Peyer's patch (tissue), 4 donors: ENCODE results near the gene DDI2. TPM values are rescaled to one million over a fixed set of nuclear protein-coding genes. Genes with fewer than 3 reads are reported as not detected.

Experiments used
- DNase-seq, 3 donors: peaks; one replicate each; pipeline ENCODE4 v3.0.0-alpha.2; 2017 to 2019
- H3K27ac ChIP-seq, 4 donors: fragments of 200-600 bp; sonication (generic); one replicate each; pipeline ENCODE4 v1.5.1; 2016 to 2019
- H3K27me3 ChIP-seq, 2 donors: fragments of 200-600 bp; sonication (generic); one replicate each; pipeline ENCODE4 v1.5.1; 2019
- H3K36me3 ChIP-seq, 3 donors: fragments of 200-600 bp; sonication (generic); one replicate each; pipeline ENCODE4 v1.5.1; 2016 to 2019
- H3K4me1 ChIP-seq, 4 donors: fragments of 200-600 bp; sonication (generic); one replicate each; pipeline ENCODE4 v1.5.1; 2016 to 2019
- H3K4me3 ChIP-seq, 4 donors: fragments of 200-600 bp; sonication (generic); 1 replicate in 3 of 4; 2 replicates in 1 of 4; pipeline ENCODE4 v1.5.1; 2016 to 2019; ENCODE audit warnings: mild to moderate bottlenecking in 1 of 4
- H3K9me3 ChIP-seq, 4 donors: fragments of 200-600 bp; sonication (generic); one replicate each; pipeline ENCODE4 v1.5.1; 2016 to 2019; ENCODE audit warnings: mild to moderate bottlenecking in 1 of 4
- POLR2A ChIP-seq, 2 donors: fragments of 450-650 bp; IDR thresholded peaks; one replicate each; pipeline ENCODE4 v1.5.1; 2017; ENCODE audit warnings: antibody characterized with exemption in 2 of 2, mild to moderate bottlenecking in 2 of 2, moderate library complexity in 2 of 2
- total RNA-seq, 4 donors: library from RNA; depleted of rRNA; stranded (reverse); fragments of >200 nt; gene quantifications; one replicate each; pipeline ENCODE4 v1.1.0, GENCODE V29; 2016
- TF ChIP-seq, protein P1 (sequence below), 6 experiments: fragments of 450-650 bp in 4 of 6; fragments of 200-600 bp in 2 of 6; sonication (generic) in 1 of 6; IDR thresholded peaks; one replicate each; pipeline ENCODE4 v1.5.1; 2017 to 2019; ENCODE audit warnings: antibody characterized with exemption in 6 of 6, mild to moderate bottlenecking in 3 of 6, moderate library complexity in 1 of 6

Gene DDI2
- total RNA-seq, 4 donors from 2014 or later: 56.0 to 97.1 (median 68.5) TPM

DNA sequence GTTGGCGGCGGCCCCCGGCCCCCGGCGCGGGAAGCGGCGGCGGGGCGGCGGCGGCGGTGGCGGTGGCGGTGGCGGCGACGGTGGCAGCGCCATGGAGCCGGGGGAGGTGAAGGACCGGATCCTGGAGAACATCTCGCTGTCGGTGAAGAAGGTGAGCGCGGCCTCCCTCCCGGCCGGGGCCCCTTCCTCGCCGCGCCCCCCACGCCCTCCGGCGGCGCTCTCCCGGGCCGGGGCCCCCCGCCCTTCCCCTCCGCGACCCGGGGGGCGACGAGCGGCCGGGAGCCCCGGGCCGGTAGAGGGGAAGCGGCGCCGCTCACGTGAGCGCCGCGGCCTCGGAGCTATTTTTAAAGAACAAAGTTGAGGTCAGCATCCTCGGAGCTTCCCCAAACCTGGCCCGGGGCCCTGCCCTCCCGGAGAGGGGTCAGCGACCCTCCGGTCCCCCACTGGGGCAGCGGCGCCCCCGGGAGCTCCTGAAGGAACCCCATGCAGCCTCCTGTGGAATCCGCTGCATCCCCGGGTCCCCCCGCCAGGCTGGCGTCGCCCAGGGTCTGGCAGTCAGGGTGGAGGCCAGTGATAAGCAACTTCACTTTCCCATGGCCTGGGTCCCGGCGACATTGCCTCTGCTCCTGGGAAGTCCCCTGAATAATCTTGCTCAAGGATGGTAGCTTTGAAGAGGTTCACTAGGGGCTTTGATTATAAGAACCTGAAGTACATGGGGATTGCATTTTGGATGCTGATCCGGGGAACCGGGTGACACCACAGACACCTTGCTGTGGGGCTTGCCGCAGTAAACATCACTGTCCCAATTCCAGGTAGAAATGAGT is 67.4 kb downstream of the DDI2 start:
- H3K27ac ChIP-seq: peak overlapping the region; percentile 74 to 90 (median 83)
- no peaks in the 10 kb centered on the region for H3K36me3 ChIP-seq
- peak; percentile 48 to 68 (median 65) for DNase-seq
- peak overlapping the region; percentile 59 to 89 (median 76) for H3K4me3 ChIP-seq
- H3K4me1 ChIP-seq: peaks cover 0 to 24% (median 8%) of the 10 kb centered on the region in 4 donors
- no peaks in the 10 kb centered on the region for H3K27me3 ChIP-seq
- no peaks in the 10 kb centered on the region for H3K9me3 ChIP-seq
- TF ChIP-seq POLR2A (IDR thresholded peaks at IDR 0.05): no peak
- TF ChIP-seq, protein P1, sequence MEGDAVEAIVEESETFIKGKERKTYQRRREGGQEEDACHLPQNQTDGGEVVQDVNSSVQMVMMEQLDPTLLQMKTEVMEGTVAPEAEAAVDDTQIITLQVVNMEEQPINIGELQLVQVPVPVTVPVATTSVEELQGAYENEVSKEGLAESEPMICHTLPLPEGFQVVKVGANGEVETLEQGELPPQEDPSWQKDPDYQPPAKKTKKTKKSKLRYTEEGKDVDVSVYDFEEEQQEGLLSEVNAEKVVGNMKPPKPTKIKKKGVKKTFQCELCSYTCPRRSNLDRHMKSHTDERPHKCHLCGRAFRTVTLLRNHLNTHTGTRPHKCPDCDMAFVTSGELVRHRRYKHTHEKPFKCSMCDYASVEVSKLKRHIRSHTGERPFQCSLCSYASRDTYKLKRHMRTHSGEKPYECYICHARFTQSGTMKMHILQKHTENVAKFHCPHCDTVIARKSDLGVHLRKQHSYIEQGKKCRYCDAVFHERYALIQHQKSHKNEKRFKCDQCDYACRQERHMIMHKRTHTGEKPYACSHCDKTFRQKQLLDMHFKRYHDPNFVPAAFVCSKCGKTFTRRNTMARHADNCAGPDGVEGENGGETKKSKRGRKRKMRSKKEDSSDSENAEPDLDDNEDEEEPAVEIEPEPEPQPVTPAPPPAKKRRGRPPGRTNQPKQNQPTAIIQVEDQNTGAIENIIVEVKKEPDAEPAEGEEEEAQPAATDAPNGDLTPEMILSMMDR (IDR thresholded peaks at IDR 0.05): peak in 2 of 6 experiments; percentile 23 to 26

DNA sequence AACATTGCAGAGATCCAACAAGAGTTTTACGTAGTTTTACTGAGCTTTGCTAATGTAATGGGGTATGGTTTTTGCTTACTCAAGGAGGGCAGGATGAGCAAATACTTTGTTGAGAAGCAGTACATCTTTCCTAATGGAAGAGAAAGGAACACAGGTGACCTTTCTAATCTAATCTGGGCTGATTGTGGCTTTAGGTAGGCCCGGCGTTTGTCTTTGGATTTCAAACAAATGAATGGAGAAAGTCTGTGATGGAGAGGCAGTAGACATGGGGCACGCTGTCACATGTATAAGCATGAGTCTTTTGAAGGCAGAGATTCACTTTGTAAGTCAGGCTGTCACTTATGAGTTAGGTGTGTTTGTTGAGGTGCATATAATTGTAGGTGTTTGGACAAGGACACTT is 68.6 kb downstream of the DDI2 start:
- Histone ChIP-seq H3K4me1 (peaks cover 0 to 25% (median 8%) of the 10 kb centered on the region in 4 donors), H3K9me3 (no peaks in the 10 kb centered on the region), H3K27me3 (no peaks in the 10 kb centered on the region), H3K27ac (no peak overlapping the region), H3K4me3 (peak overlapping the region in 2 of 4 donors; percentile 4 to 79), H3K36me3 (no peaks in the 10 kb centered on the region)
- no peak for DNase-seq
- no peak for TF ChIP-seq POLR2A (IDR thresholded peaks at IDR 0.05)
- TF ChIP-seq, protein P1 (IDR thresholded peaks at IDR 0.05): no peak

DNA sequence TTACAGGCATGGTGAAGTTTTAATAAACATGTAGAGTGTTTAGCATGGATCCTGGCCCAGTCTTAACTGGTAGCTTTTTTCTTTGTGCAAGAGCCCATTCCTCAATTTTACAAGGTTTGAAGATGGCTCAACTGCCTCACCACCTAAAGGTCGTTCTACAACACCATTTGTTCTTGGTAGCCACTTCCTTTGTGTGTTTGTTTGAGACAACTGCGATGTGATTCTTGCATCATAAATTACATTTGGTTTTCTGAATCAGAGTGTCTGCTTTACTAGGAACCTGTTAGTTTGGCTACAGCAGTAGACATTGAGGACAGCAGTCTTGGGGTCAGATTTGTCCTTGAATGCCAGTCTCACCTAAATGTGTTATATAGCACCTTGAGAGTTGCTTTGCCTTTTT is 70.2 kb downstream of the DDI2 start:
- Histone ChIP-seq H3K36me3 (no peaks in the 10 kb centered on the region), H3K27ac (no peak overlapping the region), H3K4me1 (peaks cover 0 to 36% (median 9%) of the 10 kb centered on the region in 4 donors), H3K4me3 (no peak overlapping the region), H3K27me3 (no peaks in the 10 kb centered on the region), H3K9me3 (no peaks in the 10 kb centered on the region)
- TF ChIP-seq POLR2A (IDR thresholded peaks at IDR 0.05): no peak
- TF ChIP-seq, protein P1 (IDR thresholded peaks at IDR 0.05): no peak
- DNase-seq: no peak

DNA sequence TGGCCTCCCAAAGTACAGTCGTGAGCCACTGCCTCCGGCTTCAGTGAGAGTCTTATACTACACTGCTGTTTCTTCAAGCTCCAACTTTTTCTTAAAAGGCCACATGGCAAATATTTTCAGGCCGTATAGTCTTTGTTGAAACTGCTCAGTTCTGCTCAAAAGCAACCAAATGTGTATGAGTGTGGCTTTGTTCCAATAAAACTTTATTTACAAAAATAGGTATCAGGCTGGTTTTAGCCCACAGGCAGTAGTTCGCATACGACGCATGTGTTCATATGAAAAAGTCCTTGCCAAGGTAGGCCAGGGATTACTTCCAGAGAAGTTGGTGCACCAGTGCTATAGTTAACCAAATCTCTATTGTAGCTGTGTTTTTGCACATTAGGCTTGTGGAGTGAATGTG is 73.1 kb downstream of the DDI2 start:
- no peaks in the 10 kb centered on the region for H3K36me3 ChIP-seq
- no peaks in the 10 kb centered on the region for H3K27me3 ChIP-seq
- H3K4me1 ChIP-seq: peaks cover 0 to 27% (median 5%) of the 10 kb centered on the region in 4 donors
- H3K27ac ChIP-seq: no peak overlapping the region
- no peak overlapping the region for H3K4me3 ChIP-seq
- no peak for DNase-seq
- H3K9me3 ChIP-seq: no peaks in the 10 kb centered on the region
- TF ChIP-seq, protein P1 (IDR thresholded peaks at IDR 0.05): no peak
- no peak for TF ChIP-seq POLR2A (IDR thresholded peaks at IDR 0.05)

DNA sequence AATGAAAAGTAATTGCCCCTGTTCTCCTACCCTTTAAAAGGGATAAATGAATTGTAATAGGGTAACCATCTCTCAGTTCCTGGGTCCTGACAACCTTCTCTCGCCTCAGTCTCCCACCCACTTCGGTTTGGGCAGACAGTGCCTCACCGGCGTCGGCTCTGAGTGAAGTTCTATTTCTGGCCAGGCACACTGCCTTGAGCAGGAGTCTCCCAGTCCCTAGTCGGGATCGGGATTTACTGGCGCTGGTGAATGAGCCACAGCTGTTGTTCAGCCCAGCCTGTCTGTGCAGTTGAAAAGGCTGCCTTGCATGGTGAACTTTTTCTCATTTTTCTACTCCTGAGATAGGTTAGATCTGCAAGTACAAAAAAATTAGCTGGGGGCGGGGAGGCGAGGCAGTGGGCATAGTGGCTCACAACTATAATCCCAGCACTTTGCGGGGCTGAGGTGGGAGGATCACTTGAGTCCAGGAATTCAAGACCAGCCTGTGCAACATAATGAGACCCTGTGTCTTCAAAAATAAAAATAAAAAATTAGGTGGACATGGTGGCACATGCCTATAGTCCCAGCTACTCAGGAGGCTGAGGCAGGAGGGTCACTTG is 74.3 kb downstream of the DDI2 start:
- Histone ChIP-seq H3K4me3 (no peak overlapping the region), H3K36me3 (peaks cover 0 to 6% (median 0%) of the 10 kb centered on the region in 3 donors), H3K27me3 (no peaks in the 10 kb centered on the region), H3K9me3 (no peaks in the 10 kb centered on the region), H3K27ac (no peak overlapping the region), H3K4me1 (peaks cover 0 to 15% (median 5%) of the 10 kb centered on the region in 4 donors)
- TF ChIP-seq POLR2A (IDR thresholded peaks at IDR 0.05): no peak
- TF ChIP-seq, protein P1 (IDR thresholded peaks at IDR 0.05): no peak
- no peak for DNase-seq
